NCI-H2196 (cell line): ENCODE measurements around the gene RAB35.
A peak's percentile ranks its signal among the peaks of the same experiment; 100 is the strongest.

Source experiments
- DNase-seq: peaks from one replicate; lab custom pipeline; 2025; ENCODE audit not compliant: unreplicated experiment; lab: John Stamatoyannopoulos, UW

Gene RAB35

GRCh38 chr12:120134307-120134980 is 17.9 kb upstream of the RAB35 start:
- no peak for DNase-seq

GRCh38 chr12:120132863-120133385 is 16.4 kb upstream of the RAB35 start:
- DNase-seq = no peak

GRCh38 chr12:120132054-120132836 is 15.7 kb upstream of the RAB35 start:
- no peak for DNase-seq

- no peak for DNase-seq
Measured at GRCh38 chr12:120131116-120131515, 14.6 kb upstream of the RAB35 start.

GRCh38 chr12:120130011-120130410 is 13.5 kb upstream of the RAB35 start:
- no peak for DNase-seq

GRCh38 chr12:120126635-120127005 is 10.1 kb upstream of the RAB35 start:
- DNase-seq = no peak

GRCh38 chr12:120125792-120126634 is 9.5 kb upstream of the RAB35 start:
- no peak for DNase-seq

- DNase-seq = no peak
Measured at GRCh38 chr12:120125029-120125428, 8.5 kb upstream of the RAB35 start.

GRCh38 chr12:120121766-120122293 is 5.3 kb upstream of the RAB35 start:
- DNase-seq = no peak

GRCh38 chr12:120121343-120121742 is 4.8 kb upstream of the RAB35 start:
- DNase-seq = no peak

GRCh38 chr12:120119271-120119973 is 2.9 kb upstream of the RAB35 start:
- DNase-seq = no peak

GRCh38 chr12:120118321-120119061 is 1.9 kb upstream of the RAB35 start:
- no peak for DNase-seq

GRCh38 chr12:120117961-120118320 is 1.4 kb upstream of the RAB35 start:
- no peak for DNase-seq

- peak; percentile 95 for DNase-seq
Measured at GRCh38 chr12:120116792-120117651, 469 bp upstream of the RAB35 start.

- peak; percentile 13 for DNase-seq
Measured at GRCh38 chr12:120115692-120116440, 687 bp downstream of the RAB35 start.

GRCh38 chr12:120115066-120115465 is 1.5 kb downstream of the RAB35 start:
- no peak for DNase-seq

- no peak for DNase-seq
Measured at GRCh38 chr12:120110550-120111501, 5.7 kb downstream of the RAB35 start.
